Activated CD8-positive, alpha-beta memory T cell treated with anti-CD3 and anti-CD28 coated beads, Interleukin-2, amount 50 U/mL, for 48 hours (primary cell): ENCODE data around the gene LRRC74B.
A peak's percentile ranks its signal among the peaks of the same experiment; 100 is the strongest.
"Not testable (repeated sequence)": the region's sequence is repeated elsewhere in the genome, so short reads cannot be mapped to it uniquely, and the experiment has no call there.

Experiments used
- DNase-seq: peaks from one replicate; pipeline ENCODE4 v3.0.0-alpha.2; 2020

LRRC74B gene

DNA sequence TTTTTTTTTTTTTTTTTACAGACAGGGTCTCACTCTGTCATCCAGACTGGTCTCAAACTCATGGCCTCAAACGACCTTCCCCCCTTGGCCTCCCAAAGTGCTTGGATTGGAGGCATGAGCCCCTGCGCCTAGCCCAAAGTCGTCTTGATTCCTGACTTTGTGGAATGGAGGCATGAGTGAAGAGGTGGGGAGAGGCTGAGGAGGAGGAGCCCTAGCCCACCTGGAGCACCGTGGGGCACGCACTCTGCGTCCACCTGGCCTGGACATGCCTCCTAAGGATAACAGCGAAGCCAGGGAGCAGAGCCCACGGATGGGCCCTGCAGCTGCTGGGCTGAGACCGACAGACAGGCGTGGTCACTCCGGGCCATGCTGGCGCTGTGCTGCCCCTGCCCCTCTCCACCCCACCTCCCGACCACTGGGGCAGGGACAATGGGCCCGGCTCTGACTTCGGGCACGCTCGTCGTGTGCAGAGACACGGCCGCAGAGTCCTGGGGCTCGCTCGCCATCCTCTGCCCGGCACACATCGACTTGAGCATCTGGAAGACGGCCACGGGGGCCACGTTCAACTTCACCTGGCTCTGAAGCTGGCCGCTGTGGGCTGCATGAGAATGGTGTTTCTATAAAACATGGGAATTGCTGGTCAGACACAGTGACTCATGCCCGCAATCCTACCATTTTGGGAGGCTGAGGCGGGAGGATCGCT is 34.8 kb downstream of the LRRC74B start:
- DNase-seq = no peak

DNA sequence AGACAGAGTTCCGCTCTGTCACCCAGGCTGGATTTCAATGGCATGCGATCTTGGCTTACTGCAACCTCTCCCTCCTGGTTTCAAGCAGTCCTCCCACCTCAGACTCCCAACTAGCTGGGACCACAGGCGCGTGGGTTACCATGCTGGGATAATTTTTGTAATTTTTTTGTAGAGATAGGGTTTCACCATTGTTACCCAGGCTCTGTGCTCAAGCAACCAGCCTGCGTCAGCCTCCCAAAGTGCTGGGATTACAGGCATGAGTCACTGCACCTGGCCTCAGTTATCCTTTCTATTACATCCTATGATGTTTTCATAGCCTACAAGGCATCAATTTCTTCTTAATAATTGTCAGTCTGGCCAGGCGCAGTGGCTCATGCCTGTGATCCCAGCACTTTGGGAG is 36.5 kb downstream of the LRRC74B start:
- peak; percentile 13 for DNase-seq

DNA sequence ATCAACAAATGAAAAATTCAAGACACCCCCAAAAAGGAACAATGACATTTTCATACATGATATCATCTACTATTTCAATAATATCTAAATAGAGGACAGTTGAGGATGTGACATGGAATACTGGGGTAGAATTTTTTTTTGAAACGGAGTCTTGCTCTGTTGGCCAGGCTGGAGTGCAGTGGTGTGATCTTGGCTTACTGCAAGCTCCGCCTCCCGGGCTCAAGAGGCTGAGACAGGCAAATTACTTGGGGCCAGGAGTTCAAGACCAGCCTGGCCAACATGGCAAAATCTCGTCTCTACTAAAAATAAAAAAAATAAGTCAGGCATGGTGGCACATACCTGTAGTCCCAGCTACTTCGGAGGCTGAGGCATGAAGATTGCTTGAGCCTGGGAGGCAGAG is 41.4 kb downstream of the LRRC74B start:
- peak; percentile 4 for DNase-seq

DNA sequence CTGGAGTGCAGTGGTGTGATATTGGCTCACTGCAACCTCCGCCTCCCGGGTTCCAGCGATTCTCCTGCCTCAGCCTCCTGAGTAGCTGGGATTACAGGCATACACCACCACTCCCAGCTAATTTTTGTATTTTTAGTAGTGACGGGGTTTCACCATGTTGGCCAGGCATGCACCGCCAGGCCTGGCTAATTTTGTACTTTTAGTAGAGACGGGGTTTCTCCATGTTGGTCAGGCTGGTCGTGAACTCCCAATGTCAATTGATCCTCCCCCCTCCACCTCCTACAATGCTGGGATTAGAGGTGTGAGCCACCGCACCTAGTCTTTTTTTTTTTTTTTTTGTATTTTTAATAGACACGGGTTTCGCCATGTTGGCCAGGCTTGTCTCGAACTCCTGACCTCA is 42.2 kb downstream of the LRRC74B start:
- DNase-seq = peak; percentile 1

DNA sequence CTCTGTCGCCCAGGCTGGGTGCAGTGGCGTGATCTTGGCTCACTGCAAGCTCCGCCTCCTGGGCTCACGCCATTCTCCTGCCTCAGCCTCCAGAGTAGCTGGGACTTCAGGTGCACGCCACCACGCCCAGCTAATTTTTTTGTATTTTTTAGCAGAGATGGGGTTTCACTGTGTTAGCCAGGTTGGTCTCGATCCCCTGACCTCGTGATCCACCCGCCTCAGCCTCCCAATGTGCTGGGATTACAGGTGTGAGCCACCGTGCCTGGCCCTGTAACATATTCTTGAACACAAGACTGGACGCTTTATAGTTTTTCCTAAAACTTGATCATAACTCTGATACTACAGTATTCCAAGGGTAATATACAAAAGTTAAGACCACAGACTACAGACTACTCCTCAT is 45.5 kb downstream of the LRRC74B start:
- peak; percentile 1 for DNase-seq

DNA sequence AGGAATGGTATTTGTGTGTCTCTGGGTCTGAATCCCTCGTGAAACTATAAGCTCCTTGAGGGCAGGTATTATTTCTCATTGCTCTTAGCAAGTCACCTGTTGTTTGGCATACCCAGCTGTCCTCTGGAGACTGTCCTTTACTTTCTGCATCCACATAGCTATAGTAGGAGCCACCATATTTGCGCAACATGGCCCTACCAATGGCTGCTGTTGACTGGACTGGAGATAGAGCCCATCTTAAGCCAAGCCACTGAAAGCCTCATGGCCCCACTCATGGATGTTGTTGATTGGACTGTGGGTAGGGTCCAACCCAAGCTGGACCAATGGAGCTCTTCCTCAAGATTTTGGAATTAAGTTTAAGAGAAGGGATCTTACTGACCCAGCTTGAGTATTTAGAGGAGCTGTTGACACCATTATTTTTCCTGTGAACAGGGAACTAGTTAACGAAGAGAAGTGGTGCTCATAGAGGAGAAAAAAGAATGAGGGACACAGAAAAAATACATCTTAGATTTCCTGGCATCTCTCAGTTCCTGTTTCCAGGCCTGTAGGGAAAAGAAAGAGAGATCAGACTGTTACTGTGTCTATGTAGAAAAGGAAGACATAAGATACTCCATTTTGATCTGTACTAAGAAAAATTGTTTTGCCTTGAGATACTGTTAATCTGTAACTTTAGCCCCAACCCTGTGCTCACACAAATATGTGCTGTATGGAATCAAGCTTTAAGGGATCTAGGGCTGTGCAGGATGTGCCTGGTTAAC is 47.2 kb downstream of the LRRC74B start:
- no peak for DNase-seq

DNA sequence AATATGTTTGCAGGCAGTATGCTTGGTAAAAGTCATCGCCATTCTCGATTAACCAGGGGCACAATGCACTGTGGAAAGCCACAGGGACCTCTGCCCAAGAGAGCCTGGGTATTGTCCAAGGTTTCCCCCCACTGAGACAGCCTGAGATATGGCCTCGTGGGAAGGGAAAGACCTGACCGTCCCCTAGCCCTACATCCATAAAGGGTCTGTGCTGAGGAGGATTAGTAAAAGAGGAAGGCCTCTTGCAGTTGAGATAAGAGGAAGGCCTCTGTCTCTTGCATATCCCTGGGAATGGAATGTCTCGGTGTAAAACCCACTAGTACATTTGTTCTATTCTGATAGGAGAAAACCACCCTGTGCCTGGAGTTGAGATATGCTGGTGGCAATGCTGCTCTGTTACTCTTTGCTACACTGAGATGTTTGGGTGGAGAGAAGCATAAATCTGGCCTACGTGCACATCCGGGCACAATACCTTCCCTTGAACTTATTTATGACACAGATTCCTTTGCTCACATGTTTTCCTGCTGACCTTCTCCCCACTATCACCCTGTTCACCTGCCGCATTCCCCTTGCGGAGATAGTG is 47.9 kb downstream of the LRRC74B start:
- not testable (repeated sequence) for DNase-seq

DNA sequence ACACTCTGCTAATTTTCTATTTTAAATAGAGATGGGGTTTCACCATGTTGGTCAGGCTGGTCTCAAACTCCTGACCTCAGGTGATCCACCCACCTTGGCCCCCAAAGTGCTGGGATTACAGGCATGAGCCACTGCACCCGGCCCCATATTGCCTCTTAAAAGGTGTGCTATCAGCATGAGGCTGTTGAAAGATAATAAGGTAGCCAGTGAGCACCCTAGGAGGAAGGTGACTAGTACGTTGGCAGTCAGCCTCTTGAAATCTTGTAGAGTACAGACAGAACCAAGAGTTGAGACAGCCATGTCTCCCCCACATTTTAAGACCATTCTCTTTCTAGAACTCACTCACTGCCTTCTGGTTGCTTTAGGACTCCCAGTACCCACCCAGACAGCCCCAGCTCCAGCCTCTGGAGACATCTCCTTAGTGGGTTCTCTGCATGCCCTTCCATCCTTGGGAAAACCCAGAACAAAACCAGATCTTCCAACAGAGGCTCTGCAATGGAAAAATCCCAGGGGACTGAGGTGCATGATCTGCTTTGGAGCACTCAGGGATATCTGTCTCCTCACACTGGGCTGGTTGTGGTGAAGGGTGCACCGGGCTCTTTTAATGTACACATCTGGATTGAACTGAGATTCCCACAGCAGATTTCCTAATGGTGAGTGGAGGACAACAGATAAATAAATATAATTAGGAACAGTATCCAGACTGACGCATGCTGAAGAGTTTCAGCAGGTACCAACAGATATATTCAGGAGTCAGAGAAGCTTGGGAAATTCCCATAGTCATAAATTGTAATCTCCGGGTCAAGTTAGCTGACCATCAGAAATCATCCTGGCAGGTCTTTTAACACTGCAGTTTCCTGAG is 49.4 kb downstream of the LRRC74B start:
- DNase-seq = no peak

DNA sequence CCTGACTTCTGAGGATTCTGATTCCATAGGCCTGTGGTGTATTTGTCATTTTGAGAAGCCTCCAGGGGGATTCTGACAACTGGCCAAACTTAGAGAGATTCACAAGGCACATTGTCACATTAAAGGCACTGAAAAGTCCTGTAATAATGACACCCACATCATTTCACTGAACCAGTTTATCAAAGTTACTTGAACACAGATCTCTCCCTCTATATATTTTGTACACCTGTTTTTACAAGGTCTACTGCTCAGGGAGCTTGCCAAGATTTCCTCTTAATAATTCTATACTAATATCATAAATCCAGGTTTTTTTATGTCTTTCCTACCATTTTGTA is 50.0 kb downstream of the LRRC74B start:
- no peak for DNase-seq

DNA sequence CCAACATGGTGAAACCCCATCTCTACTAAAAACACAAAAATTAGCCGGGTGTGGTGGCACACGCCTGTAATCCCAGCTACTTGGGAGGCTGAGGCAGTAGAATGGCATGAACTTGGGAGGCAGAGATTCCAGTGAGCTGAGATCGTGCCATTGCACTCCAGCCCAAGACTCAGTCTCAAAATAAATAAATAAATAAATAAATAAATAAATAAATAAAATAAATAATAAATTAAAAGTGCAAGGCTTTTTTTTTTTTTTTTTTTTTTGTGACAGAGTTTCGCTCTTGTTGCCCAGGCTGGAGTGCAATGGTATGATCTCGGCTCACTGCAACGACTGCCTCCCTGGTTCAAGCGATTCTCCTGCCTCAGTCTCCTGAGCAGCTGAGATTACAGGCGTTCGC is 51.1 kb downstream of the LRRC74B start:
- DNase-seq = not testable (repeated sequence)

DNA sequence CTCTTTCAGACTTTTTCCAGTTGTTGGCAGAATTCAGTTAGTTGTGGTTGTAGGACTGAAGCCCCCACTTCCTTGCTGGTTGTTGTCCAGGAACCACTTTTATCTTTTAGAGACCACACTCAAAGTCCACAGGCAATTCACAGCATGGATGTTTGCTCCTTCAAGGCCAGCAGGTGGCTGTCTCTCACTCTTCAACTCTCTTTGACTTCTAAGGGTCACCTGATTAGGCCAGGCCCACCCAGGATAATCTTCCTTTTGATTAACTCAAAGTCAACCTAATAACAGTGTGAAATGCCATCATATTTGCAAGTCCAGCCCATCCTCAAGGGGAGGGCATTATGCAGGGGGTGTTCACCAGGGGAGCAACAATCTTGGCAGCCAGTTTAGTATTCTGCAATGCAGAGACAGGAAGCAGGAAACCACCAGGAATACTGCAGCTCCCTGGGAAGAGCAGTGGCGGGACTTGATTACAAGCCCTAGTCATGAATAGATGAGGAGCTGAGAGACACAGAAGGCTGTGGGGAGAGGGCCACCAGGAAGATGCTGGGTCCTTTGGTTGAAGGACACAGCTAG is 52.4 kb downstream of the LRRC74B start:
- DNase-seq = no peak

DNA sequence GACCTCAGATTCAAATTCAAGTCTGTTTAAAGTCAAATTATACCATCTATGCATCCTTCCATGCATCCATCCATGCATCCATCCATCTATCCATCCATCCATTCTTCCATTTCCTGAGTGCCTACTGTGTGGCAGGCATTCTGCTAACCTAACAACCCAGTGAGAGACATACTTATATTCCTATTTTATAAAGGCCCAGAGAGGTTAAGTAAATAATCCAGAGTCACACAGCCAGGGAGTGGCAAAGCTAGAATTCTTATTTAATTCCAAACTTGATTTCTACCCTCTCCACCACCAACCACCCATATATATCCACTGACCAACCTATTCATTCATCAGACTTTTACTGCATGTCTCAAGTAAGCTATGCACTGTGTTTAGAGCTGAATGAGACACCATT is 53.8 kb downstream of the LRRC74B start:
- no peak for DNase-seq

DNA sequence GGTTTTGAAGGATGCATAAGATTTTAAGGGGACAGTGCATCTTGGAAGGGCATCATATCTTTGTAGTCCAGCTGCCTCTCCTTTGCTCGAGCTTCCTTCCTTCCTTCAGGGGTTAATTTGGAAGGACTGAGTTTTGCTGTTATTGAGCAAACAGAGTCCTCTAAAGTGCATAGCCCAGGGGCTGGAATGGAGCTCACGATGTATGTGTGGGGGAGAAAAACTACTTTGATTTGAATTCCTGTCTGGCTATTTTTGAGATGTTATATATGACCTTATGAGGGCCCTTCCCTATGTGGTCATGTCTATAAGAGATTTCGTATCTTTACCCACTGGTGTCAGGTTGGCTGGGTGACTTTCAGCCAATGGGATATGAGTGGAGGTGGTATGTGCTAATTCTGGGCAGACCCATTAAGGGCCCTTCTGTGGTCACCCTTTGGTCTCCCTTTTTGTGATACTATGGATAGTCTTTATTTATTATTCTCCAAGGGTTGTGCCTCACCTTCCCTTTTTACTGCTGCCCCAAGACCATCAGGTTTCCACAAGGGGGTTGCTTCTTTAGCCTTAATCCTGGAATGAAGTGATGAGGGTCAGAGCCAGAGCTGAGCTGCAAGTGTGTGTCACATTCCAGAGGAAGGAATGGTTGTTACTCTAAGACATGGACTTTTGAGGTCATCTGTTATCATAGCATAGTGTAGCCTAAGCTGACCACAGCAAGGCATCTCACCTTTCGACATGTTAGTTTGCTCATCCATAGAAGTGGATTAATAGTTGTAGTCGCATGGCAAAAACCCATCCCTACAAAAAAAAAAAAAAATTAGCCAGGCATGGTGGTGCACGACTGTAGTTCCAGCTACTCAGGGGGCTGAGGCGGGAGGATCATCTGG is 54.6 kb downstream of the LRRC74B start:
- DNase-seq = no peak

DNA sequence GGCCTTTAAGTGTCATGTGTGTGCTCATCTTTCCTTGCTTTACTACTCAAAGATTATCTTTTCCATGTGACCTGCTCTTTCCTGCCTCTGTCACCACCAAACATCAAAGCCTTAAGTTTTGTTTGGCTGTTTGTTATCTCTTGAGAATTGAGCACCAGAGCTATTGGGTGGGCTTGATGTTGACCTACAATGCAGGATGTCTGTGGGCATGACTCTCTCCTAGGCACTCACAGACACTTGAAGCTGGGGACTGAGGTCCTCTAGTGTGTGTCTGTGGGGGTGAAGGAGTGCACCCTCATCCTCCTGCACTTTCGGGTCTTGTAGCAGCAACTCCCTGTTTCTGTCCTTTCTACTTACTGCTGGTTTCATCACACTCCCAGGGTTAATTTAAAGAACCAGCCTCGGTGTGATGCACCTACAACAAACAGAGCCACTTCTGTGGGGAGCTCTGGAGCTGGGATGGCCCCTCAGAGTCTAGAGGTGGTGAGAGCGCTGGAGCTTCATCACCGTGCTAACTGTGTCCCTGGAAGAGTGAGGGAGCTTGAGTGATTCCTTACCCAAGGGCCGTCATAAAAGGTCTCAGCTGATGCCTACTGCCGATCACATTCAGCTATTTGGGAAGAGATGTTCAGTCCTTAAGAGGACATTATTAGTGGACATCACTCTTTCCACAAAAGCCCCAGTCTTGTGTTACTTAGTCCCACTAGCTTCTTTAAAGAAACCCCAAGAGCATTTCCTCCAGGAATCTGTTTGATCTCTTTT is 56.3 kb downstream of the LRRC74B start:
- no peak for DNase-seq

DNA sequence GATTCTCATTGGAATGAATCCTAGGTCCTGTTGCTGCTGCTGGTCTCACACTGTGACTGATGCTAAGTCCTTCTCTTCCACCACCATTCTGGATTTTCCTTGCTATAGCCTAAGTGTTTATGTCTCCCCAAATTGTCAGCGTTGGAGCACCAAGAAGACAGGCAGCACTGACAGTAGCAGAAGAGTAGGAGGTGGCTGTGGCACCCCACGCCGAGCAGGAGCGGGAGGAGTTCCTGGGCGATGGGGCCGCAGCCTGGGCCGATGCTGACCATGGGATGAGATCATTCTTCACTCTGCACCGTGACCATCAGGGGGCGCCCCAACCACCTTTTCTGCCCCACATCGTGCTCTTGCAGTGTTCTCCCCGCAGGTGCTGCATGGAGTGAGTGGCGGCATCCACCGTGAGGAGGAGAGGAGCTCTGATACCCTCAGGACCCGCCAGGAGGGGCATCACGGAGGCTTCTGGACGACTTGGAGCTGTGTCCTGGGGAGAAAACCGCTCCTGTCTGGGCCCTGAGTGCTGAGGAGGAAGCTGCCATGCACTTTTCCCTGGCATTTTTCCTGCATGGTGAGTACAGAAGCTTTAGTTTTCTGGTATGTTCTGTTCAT is 57.0 kb downstream of the LRRC74B start:
- DNase-seq = peak; percentile 95

DNA sequence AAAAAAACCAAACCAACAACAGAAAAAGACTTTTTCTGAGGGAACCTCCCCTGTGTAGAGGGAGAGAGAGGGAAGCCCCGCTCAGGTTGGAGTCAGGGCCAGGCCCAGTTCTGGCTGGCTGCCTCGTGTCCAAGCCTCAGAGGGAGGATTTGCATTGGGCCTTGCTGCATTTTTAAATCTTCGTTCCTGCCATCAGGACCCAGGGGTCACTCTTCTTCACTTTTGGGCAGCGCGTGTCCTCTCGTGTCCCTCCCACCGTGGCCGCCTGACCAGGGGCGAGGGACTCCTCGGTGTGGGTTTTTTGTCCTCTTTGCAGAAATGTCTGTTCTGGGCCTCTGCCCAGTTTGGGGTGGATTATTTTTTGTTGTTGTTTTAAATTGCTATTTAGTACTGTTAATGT is 57.9 kb downstream of the LRRC74B start:
- DNase-seq = no peak

DNA sequence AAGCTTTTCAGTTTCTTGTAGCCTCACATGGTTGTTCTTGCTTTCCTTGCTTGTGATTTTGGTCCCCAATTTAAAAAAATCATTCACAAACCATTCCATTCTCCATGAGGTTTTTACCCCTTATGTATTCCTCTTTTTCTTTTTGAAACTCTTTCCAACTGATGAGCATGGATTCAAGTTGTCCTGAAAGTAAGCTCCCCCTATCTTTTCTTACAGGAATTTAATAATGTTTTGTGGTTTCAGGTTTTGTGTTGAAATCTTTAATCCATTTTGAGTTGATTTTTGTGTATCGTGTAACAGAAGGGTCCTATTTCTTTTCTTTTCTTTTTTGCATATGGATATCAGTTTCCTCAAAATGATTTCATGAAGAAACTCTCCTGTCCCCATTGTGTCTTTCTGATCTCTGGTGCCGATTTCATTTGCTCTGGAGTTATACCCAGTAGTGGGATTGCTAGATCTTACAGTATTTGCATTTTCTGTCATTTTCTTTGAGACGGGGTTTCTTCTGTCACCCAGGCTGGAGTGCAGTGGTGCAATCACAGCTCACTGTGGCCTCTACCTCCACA is 58.5 kb downstream of the LRRC74B start:
- no peak for DNase-seq

DNA sequence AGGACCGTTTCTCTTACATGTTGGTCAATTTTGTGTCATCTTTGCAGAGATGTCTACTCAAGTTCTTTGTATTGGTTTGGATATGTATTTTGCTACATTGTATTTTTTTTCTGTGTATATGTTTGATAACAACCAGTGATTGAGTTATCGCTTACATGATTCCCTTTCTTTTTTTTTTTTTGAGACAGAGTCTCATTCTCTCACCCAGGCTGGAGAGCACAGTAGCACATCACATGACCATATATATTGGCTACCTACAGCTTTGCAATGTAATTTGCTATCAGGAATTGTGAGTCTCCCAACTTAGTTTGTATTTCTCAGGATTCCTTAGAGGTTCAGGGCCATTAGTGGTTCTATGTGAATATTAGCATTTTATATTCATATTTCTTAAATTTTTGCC is 59.5 kb downstream of the LRRC74B start:
- no peak for DNase-seq

DNA sequence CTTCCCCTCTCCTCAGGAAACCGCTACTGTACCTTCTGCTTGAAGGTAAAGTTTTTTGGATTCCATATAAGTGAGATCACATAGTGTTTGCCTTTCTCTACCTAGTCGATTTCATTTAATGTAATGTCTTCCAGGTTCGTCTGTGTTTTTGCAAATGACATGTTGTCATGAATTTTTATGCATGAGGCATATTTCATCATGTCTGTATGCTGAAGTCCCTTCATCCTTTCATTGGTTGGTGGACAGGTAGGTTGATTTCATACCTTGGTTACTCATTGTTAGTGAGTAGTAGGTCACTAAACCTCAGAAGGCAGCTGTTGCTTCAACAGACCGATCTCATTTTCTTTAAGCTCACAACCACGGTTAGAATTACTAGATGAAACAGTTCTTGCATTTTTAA is 60.3 kb downstream of the LRRC74B start:
- no peak for DNase-seq

DNA sequence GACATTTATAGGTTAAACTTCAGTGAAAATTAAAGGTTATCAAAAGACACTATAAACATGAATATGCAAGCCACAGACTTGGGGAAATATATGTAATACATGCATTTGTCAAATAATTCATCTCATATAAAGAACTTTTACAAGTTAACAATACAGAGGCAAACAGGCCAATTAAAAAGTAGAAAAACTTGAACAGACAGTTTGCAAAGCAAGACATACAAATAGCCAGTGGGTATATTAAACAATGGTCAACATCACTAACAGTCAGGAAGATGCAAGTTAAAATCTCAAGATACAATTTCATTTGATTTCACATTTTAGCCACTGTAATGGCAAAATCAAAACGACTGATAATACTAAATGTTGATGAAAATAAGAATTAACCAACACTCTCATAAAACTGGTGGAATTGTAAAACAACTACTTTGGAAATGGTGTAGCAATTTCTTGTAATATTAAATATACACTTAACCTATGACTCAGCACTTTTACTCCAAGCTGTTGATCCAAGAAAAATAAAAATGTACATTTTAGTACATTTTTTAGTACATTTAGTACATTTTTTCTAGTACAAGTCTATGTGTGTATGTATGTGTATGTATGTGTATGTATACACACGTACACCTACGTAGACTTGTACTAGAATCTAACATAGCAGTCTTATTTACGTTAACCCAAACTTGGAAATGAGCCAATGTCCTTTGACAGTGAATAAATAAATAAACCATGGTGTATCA is 62.8 kb downstream of the LRRC74B start:
- no peak for DNase-seq
